ENCODE measurements around the gene OVCA2.

The OVCA2 gene

DNA sequence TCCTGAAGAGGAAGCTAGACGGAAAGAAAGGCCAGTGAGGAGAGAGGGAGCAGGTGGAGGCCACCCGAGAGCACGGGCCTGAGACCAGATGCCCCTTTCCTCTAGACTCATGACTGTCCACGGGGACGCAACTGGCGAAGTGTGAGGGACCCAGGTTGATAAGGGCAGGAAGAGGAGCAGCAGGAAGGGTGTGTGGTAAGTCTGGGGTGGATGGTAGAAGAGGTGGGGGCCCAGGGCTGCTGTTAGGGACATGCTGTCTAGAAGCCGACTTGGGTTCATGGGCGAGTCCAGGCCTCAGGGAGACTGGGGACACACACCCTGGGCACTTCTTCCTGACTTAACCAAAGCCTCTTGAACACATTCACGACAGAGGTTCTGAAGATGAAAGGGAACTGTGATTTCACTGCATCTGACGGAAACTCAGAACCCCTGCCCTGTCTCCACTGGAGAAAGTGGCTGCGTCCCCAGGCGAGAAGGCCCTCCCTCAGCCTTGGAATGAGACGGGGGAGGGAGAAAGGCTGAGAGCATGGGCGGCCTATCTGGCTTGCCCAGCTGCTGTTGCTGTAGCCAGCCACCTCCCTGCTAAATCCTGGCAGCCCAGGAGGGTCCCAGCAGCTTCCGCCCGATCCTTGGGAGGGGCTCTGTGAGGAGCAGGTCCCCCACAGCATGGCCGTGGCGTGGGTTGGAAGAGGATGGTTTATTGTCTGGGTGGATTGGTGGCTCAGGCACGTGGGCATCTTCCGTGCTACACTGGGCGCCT is 19.0 kb downstream of the OVCA2 start:
- H3K4me3 ChIP-seq (ENCODE audit: control insufficient read depth, low read depth, low read length) = no peak overlapping the region
- TF ChIP-seq, protein P1, sequence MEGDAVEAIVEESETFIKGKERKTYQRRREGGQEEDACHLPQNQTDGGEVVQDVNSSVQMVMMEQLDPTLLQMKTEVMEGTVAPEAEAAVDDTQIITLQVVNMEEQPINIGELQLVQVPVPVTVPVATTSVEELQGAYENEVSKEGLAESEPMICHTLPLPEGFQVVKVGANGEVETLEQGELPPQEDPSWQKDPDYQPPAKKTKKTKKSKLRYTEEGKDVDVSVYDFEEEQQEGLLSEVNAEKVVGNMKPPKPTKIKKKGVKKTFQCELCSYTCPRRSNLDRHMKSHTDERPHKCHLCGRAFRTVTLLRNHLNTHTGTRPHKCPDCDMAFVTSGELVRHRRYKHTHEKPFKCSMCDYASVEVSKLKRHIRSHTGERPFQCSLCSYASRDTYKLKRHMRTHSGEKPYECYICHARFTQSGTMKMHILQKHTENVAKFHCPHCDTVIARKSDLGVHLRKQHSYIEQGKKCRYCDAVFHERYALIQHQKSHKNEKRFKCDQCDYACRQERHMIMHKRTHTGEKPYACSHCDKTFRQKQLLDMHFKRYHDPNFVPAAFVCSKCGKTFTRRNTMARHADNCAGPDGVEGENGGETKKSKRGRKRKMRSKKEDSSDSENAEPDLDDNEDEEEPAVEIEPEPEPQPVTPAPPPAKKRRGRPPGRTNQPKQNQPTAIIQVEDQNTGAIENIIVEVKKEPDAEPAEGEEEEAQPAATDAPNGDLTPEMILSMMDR (IDR thresholded peaks at IDR 0.05; ENCODE audit: control insufficient read depth, insufficient read depth, low read depth, low read length, missing control alignments) = no peak
- DNase-seq (ENCODE audit: low read depth) = no peak

DNA sequence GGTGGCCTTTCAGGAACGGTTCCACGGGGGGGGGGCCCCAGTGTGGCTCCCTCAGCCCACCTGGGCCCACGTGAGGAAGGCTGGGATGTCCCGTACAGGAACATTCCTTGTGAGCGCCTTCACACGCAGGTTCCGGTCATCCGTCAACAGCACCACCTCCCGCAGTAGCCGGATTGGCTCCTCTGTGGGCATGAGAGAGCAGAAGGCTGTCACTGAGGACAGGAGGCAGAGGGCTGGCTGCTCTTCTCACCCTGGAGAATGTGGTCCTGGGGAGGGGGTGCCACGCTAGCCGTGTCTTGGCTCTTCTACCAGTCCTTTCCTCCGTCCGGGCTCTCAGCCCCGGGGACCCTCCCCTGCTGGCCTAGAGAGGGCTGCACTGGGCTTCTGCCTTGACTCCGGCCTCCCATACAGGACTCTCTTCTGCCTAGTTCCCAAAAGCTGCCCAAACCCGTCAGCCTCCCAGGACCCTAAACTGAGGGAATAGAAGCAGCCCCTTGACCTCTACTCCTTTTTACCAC is 19.7 kb downstream of the OVCA2 start:
- TF ChIP-seq, protein P1 (IDR thresholded peaks at IDR 0.05; ENCODE audit: control insufficient read depth, insufficient read depth, low read depth, low read length, missing control alignments) = no peak
- DNase-seq (ENCODE audit: low read depth) = no peak
- H3K4me3 ChIP-seq (ENCODE audit: control insufficient read depth, low read depth, low read length) = no peak overlapping the region

DNA sequence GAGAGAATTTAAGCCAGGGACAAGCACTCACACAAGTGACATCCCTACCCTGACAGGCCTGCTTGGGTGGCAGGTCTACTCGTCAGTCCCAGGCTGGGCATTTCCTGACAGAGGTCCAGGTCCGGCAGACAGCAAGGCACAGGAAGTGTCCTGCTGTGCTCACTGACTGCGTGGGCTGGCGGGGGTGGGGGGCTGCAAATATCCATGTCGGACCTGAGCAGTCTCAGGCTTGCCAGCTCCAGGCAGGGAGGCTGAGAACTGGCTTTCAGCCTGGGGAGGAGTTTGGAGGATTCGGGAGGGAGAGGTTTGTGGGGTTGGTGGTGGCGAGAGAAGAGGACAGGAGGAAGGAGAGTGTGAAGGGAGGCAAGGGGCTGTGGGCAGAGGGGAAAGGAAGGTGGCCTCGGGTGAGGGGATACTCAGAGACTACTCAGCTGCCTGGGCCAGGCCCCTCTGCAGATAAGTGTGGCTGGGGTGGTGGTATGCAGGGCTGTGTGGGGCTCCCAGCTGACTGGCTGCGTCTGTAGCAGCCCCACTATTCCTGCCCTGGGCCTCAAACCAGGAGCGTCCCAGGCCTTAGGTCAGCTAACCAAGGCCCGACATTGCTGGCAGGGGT is 20.9 kb downstream of the OVCA2 start:
- TF ChIP-seq, protein P1 (IDR thresholded peaks at IDR 0.05; ENCODE audit: control insufficient read depth, insufficient read depth, low read depth, low read length, missing control alignments) = no peak
- no peak for DNase-seq (ENCODE audit: low read depth)
- no peak overlapping the region for H3K4me3 ChIP-seq (ENCODE audit: control insufficient read depth, low read depth, low read length)

DNA sequence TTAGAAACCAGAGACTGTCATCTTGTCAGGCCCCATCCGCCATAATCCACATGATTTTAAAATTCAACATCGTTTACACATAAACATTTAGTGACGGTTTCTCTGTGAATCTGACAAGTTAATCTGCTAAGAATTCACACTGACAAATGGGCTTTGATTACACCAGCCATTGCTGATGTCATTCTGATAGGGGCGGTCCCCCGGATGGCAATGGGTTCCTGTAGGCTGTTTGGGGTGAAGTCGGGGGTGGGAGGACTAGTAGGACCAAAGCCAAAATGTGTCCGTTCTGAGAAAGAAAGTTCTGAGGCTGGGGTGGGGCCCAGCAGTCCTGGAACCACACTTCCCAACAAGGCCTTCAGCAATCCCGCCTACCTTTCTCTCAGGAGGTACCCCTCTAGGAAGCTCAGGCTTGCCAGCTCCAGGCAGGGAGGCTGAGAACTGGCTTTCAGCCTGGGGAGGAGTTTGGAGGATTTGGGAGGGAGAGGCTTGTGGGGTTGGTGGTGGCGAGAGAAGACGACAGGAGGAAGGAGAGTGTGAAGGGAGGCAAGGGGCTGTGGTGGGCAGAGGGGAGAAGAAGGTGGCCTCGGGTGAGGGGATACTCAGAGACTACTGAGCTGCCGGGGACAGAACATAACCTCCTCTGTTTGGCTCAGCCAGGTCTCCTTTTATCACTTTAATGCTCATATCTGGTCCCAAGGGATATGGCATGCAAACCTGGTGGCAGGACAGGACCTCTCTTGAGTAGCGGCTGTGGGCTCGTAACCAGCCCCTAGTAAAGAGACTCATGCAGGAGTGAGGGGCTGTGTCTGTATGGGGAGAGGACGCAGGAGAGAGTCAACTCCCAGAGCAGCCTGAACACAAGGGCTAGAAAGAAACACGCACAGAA is 21.7 kb downstream of the OVCA2 start:
- TF ChIP-seq, protein P1 (IDR thresholded peaks at IDR 0.05; ENCODE audit: control insufficient read depth, insufficient read depth, low read depth, low read length, missing control alignments) = no peak
- no peak overlapping the region for H3K4me3 ChIP-seq (ENCODE audit: control insufficient read depth, low read depth, low read length)
- no peak for DNase-seq (ENCODE audit: low read depth)

DNA sequence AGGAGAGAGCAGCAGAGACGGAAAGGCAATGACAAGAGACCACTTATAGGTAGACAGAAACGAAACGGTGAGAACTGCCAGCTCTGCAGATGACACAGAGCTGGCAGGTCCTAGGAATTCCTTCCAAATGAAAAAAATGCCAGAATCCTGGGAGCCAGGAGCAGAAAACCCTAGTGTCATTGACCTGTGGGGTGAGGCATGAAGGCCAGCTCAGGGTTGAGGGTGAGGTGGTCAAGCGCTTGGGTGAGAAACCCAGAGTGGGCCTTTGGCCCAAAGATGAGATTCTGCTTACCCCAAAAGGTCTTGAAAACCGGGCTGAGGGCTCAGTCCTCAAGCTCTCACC is 22.3 kb downstream of the OVCA2 start:
- no peak for DNase-seq (ENCODE audit: low read depth)
- TF ChIP-seq, protein P1 (IDR thresholded peaks at IDR 0.05; ENCODE audit: control insufficient read depth, insufficient read depth, low read depth, low read length, missing control alignments) = no peak
- no peak overlapping the region for H3K4me3 ChIP-seq (ENCODE audit: control insufficient read depth, low read depth, low read length)

DNA sequence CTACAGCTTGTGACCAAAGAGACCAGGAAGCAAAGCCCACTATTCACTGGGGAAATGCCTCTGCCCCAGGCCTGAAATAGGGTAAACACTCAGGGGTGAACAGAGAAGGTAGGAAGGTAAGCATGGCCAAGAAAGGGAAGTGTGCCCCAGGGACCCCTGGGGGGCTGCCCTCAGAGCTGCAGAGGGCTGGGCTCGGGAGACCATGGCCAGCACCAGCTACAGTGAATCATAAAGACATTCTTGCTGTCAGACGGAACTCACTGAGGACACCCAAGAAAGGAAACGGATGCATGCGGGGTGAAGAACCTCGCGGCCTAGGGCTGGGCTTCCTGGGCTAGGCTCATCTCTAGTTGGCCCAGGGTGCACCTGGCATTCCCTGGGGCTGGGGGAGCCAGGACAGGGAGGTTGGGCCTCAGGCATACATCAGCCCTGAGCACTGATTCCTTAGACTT is 22.7 kb downstream of the OVCA2 start:
- DNase-seq (ENCODE audit: low read depth) = no peak
- TF ChIP-seq, protein P1 (IDR thresholded peaks at IDR 0.05; ENCODE audit: control insufficient read depth, insufficient read depth, low read depth, low read length, missing control alignments) = no peak

More for the DNA sequence above, 22.7 kb downstream of the OVCA2 start:
- H3K4me3 ChIP-seq (ENCODE audit: control insufficient read depth, low read depth, low read length) = no peak overlapping the region
